Measurements from ENCODE around the gene CXCL14.

Gene CXCL14

DNA sequence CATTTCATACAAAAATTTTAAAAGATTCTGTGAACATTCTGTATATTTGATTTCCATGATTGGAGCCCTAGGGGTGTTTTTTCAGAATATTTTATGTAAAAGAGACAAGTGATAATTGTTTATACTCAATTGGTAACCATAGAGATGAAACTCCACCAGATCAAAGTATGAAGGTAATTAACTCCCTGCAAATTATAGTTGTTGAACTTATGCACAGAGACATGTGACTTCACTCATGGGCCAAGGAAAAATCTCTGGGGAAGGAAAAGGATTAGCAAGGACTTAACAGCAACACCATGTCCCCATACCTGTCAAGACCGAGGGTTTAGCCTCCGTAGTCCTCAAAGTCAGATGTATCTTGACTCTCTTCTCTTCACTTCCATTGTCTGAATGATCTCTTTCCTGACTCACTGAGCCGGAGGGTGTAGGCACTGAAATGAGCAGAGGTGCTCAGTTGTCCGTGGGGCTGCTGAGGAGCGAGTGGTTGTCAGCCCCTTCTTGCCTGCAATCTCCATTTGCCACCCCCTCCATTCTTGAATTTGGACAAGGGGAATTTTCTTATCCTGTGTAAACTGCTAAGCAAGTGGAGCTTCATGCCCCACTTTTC is 17.5 kb upstream of the CXCL14 start:
- no peak for DNase-seq (ENCODE audit: low spot score)

GRCh38 chr5:135594416-135594960 is 15.7 kb upstream of the CXCL14 start:
- DNase-seq (ENCODE audit: low spot score) = no peak

- no peak for DNase-seq (ENCODE audit: low spot score)
Measured at GRCh38 chr5:135593886-135594285, 15.1 kb upstream of the CXCL14 start.

GRCh38 chr5:135593141-135593540 is 14.3 kb upstream of the CXCL14 start:
- DNase-seq (ENCODE audit: low spot score) = no peak

DNA sequence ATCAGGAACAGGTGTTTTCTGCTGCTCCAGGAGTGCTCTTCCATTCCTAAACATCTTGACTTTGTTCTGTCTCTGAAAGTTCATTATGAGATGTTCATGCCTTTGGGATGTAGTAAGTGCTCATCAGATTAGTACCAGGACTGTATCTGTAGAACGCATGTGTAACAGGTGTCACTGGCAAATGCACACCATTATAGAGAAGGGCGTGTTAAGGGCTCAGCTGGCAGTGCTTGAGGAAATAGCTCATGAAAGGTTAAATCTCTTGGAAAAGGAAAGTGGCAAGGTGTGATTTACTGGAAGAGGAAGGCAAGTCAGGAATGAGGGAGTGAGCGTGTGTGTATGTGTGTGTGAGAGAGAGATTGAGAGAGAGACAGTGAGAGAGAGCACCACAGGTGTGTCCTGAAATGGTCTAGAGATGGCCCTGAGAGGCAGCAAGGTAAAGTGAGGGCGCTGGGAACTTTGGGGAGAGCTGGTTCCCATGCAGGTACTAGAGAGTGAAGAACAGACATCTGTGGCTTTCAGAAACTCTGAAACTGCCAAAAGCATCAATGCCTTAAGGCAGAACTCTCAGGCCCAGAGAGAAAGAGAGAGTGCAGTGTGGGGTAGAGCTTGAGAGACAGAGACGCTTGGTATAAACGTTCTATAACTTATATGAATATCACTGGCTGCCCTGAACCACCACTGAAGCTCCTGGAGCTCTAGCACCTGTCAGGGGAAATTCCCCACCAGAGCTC is 13.7 kb upstream of the CXCL14 start:
- no peak for DNase-seq (ENCODE audit: low spot score)

DNA sequence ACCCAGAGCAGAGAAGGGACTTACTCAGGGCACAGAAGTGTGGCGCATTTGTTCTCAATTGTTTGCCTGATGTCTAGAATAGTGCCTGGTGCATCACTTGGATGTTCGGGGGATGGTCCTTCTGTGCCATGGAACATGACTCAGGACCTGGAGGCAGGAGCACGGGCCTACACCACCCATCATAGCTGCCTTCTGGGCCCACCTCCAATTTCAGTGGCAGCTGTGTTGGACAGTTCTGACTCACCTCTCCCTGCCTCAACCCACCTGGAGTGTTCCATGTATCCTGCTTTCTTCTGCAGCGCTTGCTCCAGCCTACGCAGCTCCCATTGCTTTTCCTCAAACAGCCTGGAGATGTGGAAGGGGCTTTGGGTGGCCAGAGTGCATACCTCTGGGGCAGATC is 12.5 kb upstream of the CXCL14 start:
- DNase-seq (ENCODE audit: low spot score) = no peak

GRCh38 chr5:135589152-135589551 is 10.4 kb upstream of the CXCL14 start:
- no peak for DNase-seq (ENCODE audit: low spot score)

- DNase-seq (ENCODE audit: low spot score) = no peak
Measured at GRCh38 chr5:135587721-135588663, 9.2 kb upstream of the CXCL14 start.

DNA sequence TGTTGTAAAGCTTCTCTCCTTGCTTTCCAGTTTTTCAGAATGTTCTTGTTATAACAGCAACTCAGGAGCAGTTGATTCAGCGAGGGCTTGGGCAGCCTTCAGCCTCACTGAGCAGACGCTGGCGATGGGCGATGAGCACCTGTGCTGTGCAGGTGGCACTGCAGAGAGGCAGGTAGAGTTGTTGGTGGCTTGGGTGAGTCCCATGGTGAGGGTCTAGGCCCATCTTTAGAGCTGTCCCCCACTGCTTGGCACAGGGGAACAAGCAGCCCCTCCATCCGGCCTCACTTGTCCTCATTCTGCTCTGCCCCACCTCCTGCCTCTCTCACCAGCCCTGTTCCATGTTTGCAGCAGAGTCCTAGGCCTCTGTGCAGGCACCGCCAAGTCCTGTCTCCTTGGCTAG is 6.1 kb upstream of the CXCL14 start:
- DNase-seq (ENCODE audit: low spot score) = no peak

- no peak for DNase-seq (ENCODE audit: low spot score)
Measured at GRCh38 chr5:135584276-135584675, 5.5 kb upstream of the CXCL14 start.

- no peak for DNase-seq (ENCODE audit: low spot score)
Measured at GRCh38 chr5:135582099-135582781, 3.4 kb upstream of the CXCL14 start.

- no peak for DNase-seq (ENCODE audit: low spot score)
Measured at GRCh38 chr5:135578305-135578684, 496 bp downstream of the CXCL14 start.

- DNase-seq (ENCODE audit: low spot score) = no peak
Measured at GRCh38 chr5:135577421-135577820, 1.4 kb downstream of the CXCL14 start.

GRCh38 chr5:135576075-135576599 is 2.7 kb downstream of the CXCL14 start:
- no peak for DNase-seq (ENCODE audit: low spot score)

DNA sequence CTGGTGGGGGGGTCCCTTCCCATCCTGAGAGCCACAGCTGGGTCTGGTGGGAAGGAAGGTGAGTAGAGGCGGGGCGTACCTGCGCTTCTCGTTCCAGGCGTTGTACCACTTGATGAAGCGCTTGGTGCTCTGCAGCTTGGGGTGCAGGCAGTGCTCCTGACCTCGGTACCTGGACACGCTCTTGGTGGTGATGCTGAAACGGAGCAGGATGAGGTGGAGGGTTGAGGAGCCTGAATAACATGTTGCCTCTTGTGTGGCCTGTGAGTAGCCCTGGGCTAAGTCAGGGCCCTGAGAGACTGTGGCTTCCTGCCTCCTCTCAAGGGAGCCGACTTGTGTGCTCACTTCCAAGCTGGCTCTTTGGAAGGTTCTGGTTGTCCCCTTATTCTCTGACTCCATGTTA is 4.3 kb downstream of the CXCL14 start:
- DNase-seq (ENCODE audit: low spot score) = no peak

GRCh38 chr5:135571902-135572301 is 6.9 kb downstream of the CXCL14 start:
- DNase-seq (ENCODE audit: low spot score) = no peak

DNA sequence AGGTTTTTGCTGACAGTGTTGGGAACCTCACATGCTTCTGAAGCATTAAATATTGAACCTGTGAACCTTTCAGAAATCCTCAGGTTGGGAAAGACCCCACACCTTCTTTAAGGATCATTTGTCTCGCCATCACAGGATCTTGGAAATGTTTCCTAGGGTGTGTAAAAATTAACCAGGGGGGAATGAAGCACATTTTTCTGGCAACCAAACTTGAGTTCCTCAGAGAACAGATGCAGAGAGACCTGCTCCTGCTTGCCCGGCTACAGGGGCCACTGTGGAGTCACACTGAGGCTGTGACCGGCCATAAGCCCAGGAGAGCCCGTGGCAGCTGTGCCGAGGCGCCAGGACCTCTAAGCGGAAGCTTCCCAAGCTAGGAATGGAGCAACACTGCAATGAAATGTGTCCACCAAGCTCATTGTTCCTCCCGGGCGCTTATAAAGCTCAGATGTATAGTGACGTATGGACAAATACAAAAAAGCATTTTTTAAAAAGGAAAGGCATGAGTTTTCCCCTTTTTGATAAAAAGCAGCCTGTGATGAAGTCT is 7.7 kb downstream of the CXCL14 start:
- no peak for DNase-seq (ENCODE audit: low spot score)

DNA sequence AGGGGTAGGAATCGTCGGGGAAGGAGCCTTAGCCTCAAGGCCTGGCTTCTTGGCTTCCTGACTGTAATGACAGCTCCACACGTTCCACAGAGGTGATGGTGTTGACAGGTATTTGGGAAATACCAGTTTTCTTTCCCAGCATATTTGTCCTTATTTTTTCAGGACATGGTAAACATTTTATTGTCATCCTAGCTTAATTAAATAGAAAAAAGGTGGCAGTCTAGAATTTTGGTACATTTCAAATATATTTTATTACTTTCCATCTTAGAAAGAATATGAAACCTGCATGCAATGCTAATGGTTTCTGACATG is 8.4 kb downstream of the CXCL14 start:
- no peak for DNase-seq (ENCODE audit: low spot score)

GRCh38 chr5:135569755-135570452 is 8.9 kb downstream of the CXCL14 start:
- no peak for DNase-seq (ENCODE audit: low spot score)

DNA sequence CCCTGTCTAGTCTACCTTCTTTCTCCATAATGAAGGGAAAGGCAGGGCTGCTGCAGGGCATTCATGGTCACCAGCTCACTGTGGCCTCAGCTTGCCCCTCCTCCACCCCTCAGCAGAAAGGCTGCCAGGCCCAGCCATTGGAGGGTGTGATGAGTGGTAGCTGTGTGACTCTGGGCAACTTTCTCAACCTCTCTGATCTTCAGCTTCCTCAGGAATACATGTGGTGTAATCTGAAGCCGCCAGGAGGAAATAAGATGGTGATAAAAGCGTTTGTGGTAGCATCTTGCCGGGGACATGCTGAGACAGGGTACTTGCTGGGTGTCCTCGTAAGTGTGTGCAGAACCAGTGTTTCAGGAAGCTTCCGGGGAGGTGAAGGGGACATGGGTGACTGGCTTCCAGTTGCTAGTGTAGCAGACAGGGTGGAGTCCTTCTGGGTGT is 9.8 kb downstream of the CXCL14 start:
- no peak for DNase-seq (ENCODE audit: low spot score)

DNA sequence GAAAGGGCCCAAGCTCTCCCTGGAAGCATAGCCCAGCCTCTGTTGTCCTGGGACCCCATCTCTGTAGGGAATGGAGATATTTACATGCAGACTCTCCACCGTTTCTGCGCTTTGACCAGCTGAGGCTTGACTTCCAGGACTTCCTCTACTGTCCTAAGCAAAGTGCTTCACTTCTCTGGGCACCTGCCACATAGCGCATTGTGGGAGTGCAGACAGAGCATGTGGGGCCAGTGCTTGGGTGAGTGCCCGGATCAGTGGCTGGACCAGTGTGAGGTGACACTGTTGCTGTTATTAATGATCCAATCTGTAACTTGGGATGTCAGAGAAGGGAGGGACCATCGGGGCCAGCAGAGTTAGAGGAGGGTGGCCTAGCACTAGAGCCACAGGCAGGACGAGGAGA is 10.5 kb downstream of the CXCL14 start:
- DNase-seq (ENCODE audit: low spot score) = no peak

Data from CD4-positive, alpha-beta T cell treated with Interleukin-6 at 100 ng/mL for 8 hours (primary cell).